GM21576 (cell line): ENCODE data around the gene NXPE2.
"Not testable (repeated sequence)": the region's sequence is repeated elsewhere in the genome, so short reads cannot be mapped to it uniquely, and the experiment has no call there.

Experiments used
- ATAC-seq: cut with Tn5 transposase; IDR thresholded peaks from one replicate; pipeline ENCODE4 v1.9.1; 2021; ENCODE audit warnings: mild to moderate bottlenecking, moderate library complexity; ENCODE audit not compliant: unreplicated experiment

Gene NXPE2

GRCh38 chr11:114678125-114679036 is at the start of gene NXPE2:
TSS of gene NXPE2 (plus strand) at chr11:114678527. CDS start at chr11:114678576, 49 bp downstream.
- ATAC-seq: no peak

GRCh38 chr11:114631445-114631965 is 46.8 kb upstream of the NXPE2 start:
- ATAC-seq: not testable (repeated sequence)

GRCh38 chr11:114639440-114639839 is 38.9 kb upstream of the NXPE2 start:
- ATAC-seq: not testable (repeated sequence)

GRCh38 chr11:114650661-114651060 is 27.7 kb upstream of the NXPE2 start:
- no peak for ATAC-seq

GRCh38 chr11:114651145-114651718 is 27.1 kb upstream of the NXPE2 start:
- no peak for ATAC-seq

- no peak for ATAC-seq
Measured at GRCh38 chr11:114653148-114653547, 25.2 kb upstream of the NXPE2 start.

GRCh38 chr11:114664641-114665040 is 13.7 kb upstream of the NXPE2 start:
- ATAC-seq: no peak

- ATAC-seq: no peak
Measured at GRCh38 chr11:114666760-114667159, 11.6 kb upstream of the NXPE2 start.

- no peak for ATAC-seq
Measured at GRCh38 chr11:114668109-114668508, 10.2 kb upstream of the NXPE2 start.

- no peak for ATAC-seq
Measured at GRCh38 chr11:114673661-114674060, 4.7 kb upstream of the NXPE2 start.

GRCh38 chr11:114679505-114679904 is 1.2 kb downstream of the NXPE2 start:
- ATAC-seq: no peak

- ATAC-seq: no peak
Measured at GRCh38 chr11:114683007-114683406, 4.7 kb downstream of the NXPE2 start.

- no peak for ATAC-seq
Measured at GRCh38 chr11:114684636-114685035, 6.3 kb downstream of the NXPE2 start.

GRCh38 chr11:114685097-114685496 is 6.8 kb downstream of the NXPE2 start:
- no peak for ATAC-seq

GRCh38 chr11:114705280-114706024 is 27.1 kb downstream of the NXPE2 start:
- no peak for ATAC-seq

GRCh38 chr11:114709960-114710359 is 31.6 kb downstream of the NXPE2 start:
- no peak for ATAC-seq

GRCh38 chr11:114713756-114714155 is 35.4 kb downstream of the NXPE2 start:
- no peak for ATAC-seq

GRCh38 chr11:114719562-114719961 is 41.2 kb downstream of the NXPE2 start:
- ATAC-seq: no peak

- no peak for ATAC-seq
Measured at GRCh38 chr11:114724916-114725524, 46.7 kb downstream of the NXPE2 start.

GRCh38 chr11:114725623-114726022 is 47.3 kb downstream of the NXPE2 start:
- ATAC-seq: no peak

- ATAC-seq: no peak
Measured at GRCh38 chr11:114736806-114737205, 58.5 kb downstream of the NXPE2 start.
